ENCODE measurements around the gene IGLL5.

IGLL5 gene

GRCh38 chr22:22907551-22908494, 20.2 kb downstream of the IGLL5 start:
- DNase-seq (ENCODE audit: low read depth) = no peak
- H3K4me3 ChIP-seq (ENCODE audit: low read depth, low read length) = no peak overlapping the region
- TF ChIP-seq MYC (IDR thresholded peaks at IDR 0.05; ENCODE audit: low read depth, low read length) = no peak
- TF ChIP-seq POLR2A (IDR thresholded peaks at IDR 0.05; ENCODE audit: extremely low read depth, insufficient read length) = no peak
- no peak for TF ChIP-seq MAX (IDR thresholded peaks at IDR 0.05; ENCODE audit: low read depth, low read length)

- TF ChIP-seq MYC (IDR thresholded peaks at IDR 0.05; ENCODE audit: low read depth, low read length) (no peak), POLR2A (IDR thresholded peaks at IDR 0.05; ENCODE audit: extremely low read depth, insufficient read length) (no peak), MAX (IDR thresholded peaks at IDR 0.05; ENCODE audit: low read depth, low read length) (no peak), CTCF (IDR thresholded peaks at IDR 0.05; ENCODE audit: low read depth, low read length) (no peak)
- DNase-seq (ENCODE audit: low read depth) = no peak
- no peak overlapping the region for H3K4me3 ChIP-seq (ENCODE audit: low read depth, low read length)
Observed at GRCh38 chr22:22908495-22908861, 20.9 kb downstream of the IGLL5 start.

- no peak overlapping the region for H3K4me3 ChIP-seq (ENCODE audit: low read depth, low read length)
- TF ChIP-seq CTCF (IDR thresholded peaks at IDR 0.05; ENCODE audit: low read depth, low read length) = no peak
- TF ChIP-seq POLR2A (IDR thresholded peaks at IDR 0.05; ENCODE audit: extremely low read depth, insufficient read length) = no peak
- TF ChIP-seq MYC (IDR thresholded peaks at IDR 0.05; ENCODE audit: low read depth, low read length) = no peak
- no peak for TF ChIP-seq MAX (IDR thresholded peaks at IDR 0.05; ENCODE audit: low read depth, low read length)
- no peak for DNase-seq (ENCODE audit: low read depth)
Observed at GRCh38 chr22:22908941-22909604, 21.5 kb downstream of the IGLL5 start.

GRCh38 chr22:22909605-22910271, 22.1 kb downstream of the IGLL5 start:
- TF ChIP-seq CTCF (IDR thresholded peaks at IDR 0.05; ENCODE audit: low read depth, low read length) = no peak
- TF ChIP-seq MYC (IDR thresholded peaks at IDR 0.05; ENCODE audit: low read depth, low read length) = no peak
- no peak for TF ChIP-seq POLR2A (IDR thresholded peaks at IDR 0.05; ENCODE audit: extremely low read depth, insufficient read length)
- TF ChIP-seq MAX (IDR thresholded peaks at IDR 0.05; ENCODE audit: low read depth, low read length) = no peak
- H3K4me3 ChIP-seq (ENCODE audit: low read depth, low read length) = no peak overlapping the region
- DNase-seq (ENCODE audit: low read depth) = no peak

- TF ChIP-seq MAX (IDR thresholded peaks at IDR 0.05; ENCODE audit: low read depth, low read length) (no peak), CTCF (IDR thresholded peaks at IDR 0.05; ENCODE audit: low read depth, low read length) (no peak), MYC (IDR thresholded peaks at IDR 0.05; ENCODE audit: low read depth, low read length) (no peak), POLR2A (IDR thresholded peaks at IDR 0.05; ENCODE audit: extremely low read depth, insufficient read length) (no peak)
- DNase-seq (ENCODE audit: low read depth) = no peak
- H3K4me3 ChIP-seq (ENCODE audit: low read depth, low read length) = no peak overlapping the region
Observed at GRCh38 chr22:22910272-22911240, 22.9 kb downstream of the IGLL5 start.
